ENCODE data around the gene ZNF831.

ZNF831 gene

DNA sequence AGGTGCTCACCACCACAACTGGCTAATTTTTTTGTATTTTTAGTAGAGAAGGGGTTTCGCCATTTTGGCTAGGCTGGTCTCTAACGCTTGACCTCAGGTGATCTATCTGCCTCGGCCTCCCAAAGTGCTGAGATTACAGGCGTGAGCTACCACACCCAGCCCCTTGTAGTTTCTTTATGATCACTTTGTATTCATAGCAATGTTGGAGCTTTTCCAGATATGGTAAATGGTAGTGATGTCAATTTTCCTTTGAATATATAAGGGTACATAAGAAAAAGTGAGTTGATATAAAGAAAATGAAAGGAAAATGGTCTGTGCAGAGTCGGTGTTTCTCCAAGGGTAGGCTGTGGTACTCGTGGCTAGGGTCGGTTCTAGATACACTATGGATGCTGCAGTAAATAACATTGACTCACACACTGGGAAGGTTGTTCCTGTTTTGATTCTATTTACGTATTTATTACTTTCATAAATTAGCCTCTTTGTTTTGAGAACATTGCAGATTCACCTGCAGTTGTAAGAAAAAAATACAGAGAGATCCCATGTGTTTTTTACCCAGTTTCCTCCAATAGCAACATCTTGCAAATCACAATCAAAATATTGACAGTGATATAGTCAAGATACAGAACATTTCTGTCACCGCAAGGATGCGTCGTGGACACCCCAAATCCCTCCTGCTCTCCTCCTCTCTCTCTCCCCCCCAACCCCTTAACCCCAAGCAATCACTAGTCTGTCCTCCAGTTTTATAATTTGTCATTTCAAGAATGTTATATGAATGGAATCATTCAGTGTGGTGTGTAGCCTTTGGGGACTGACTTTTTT, 2.5 kb downstream of the ZNF831 start:
- no CpG with 5 or more reads among the region's 11 CpGs for WGBS (ENCODE audit: insufficient coverage, insufficient read length)
- no peaks in the 10 kb centered on the region for H3K4me1 ChIP-seq (ENCODE audit: control insufficient read depth, insufficient read depth, low read length)
- H3K27ac ChIP-seq (ENCODE audit: low read length), result no peak overlapping the region
- no peaks in the 10 kb centered on the region for H3K27me3 ChIP-seq (ENCODE audit: control insufficient read depth, insufficient read depth, low read length)
- H3K36me3 ChIP-seq (ENCODE audit: control insufficient read depth, insufficient read depth, low read length), result no peaks in the 10 kb centered on the region
- H3K4me3 ChIP-seq (ENCODE audit: low read length), result no peak overlapping the region
- DNase-seq (ENCODE audit: low read depth, low spot score), result no peak
- H3K9me3 ChIP-seq (ENCODE audit: control insufficient read depth, insufficient read depth, low read length), result no peaks in the 10 kb centered on the region

DNA sequence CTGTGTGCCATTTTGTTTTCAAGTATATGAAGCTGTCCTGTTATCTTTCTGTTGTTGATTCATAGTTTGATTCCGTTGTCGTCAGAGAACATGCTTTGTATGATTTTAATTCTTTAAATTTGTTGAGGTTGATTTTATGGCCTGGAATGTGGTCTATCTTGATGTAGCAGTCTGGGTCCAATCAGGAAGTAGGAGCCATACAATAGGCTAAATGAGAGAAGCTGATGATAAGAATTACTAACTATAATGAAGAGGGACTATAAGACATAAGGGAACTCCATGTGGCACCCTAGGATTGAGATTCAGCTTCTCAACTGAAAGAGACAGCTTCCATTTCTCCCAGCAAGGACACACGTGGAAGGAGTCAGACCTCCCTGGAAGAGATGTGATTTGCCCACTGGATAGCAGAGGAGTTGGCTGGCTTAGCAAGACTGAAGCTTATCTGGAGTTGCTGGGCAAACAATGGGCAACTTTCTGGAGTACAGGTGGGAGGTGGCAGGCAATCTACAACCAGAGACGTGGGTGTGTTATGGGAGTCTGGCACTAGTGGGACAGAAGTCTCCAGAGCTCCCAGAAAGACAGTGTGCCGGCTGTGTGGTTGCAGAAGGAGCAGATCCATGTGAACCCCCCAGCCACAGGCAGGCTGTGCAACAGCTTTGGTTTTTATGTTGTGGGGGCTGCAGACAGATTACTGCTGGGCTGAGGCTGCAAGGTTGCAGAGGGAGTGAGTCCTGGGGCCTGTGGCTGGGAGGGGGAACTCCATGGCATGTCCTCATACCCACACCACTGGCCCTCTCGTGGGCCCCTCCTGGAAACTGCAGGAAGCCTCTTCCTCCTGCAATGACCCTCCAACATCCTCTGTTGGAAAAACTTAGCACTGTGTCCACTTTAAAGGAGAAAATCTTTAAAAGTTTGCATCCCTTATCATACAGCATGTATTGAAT, 7.1 kb downstream of the ZNF831 start:
- Histone ChIP-seq H3K36me3 (ENCODE audit: control insufficient read depth, insufficient read depth, low read length) (no peaks in the 10 kb centered on the region), H3K9me3 (ENCODE audit: control insufficient read depth, insufficient read depth, low read length) (no peaks in the 10 kb centered on the region), H3K4me3 (ENCODE audit: low read length) (no peak overlapping the region), H3K4me1 (ENCODE audit: control insufficient read depth, insufficient read depth, low read length) (no peaks in the 10 kb centered on the region), H3K27me3 (ENCODE audit: control insufficient read depth, insufficient read depth, low read length) (no peaks in the 10 kb centered on the region), H3K27ac (ENCODE audit: low read length) (no peak overlapping the region)
- no CpG with 5 or more reads among the region's 6 CpGs for WGBS (ENCODE audit: insufficient coverage, insufficient read length)
- no peak for DNase-seq (ENCODE audit: low read depth, low spot score)

DNA sequence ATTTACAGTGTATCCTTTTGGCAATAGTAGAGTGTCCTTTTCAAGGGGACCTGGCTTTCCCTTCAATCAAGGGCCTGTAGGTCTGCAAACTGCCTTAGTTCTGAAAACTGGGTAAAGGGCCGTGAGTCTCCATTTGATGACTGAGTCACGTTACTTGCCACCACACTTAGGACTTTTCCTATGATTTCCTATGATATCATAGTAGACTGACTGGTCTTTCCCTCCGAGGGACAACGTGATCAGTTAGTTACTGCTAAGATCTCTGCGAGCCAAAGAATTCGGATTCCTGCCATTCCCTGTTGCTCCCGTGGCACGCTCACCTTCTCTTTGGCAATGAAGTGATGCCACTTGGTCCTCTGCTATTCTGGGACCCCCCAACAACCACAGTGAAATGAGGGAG, 8.4 kb downstream of the ZNF831 start:
- H3K27me3 ChIP-seq (ENCODE audit: control insufficient read depth, insufficient read depth, low read length), result no peaks in the 10 kb centered on the region
- DNase-seq (ENCODE audit: low read depth, low spot score), result no peak
- no peak overlapping the region for H3K27ac ChIP-seq (ENCODE audit: low read length)
- H3K36me3 ChIP-seq (ENCODE audit: control insufficient read depth, insufficient read depth, low read length), result no peaks in the 10 kb centered on the region
- H3K4me3 ChIP-seq (ENCODE audit: low read length), result no peak overlapping the region
- no CpG with 5 or more reads among the region's 8 CpGs for WGBS (ENCODE audit: insufficient coverage, insufficient read length)
- H3K4me1 ChIP-seq (ENCODE audit: control insufficient read depth, insufficient read depth, low read length), result no peaks in the 10 kb centered on the region
- no peaks in the 10 kb centered on the region for H3K9me3 ChIP-seq (ENCODE audit: control insufficient read depth, insufficient read depth, low read length)

DNA sequence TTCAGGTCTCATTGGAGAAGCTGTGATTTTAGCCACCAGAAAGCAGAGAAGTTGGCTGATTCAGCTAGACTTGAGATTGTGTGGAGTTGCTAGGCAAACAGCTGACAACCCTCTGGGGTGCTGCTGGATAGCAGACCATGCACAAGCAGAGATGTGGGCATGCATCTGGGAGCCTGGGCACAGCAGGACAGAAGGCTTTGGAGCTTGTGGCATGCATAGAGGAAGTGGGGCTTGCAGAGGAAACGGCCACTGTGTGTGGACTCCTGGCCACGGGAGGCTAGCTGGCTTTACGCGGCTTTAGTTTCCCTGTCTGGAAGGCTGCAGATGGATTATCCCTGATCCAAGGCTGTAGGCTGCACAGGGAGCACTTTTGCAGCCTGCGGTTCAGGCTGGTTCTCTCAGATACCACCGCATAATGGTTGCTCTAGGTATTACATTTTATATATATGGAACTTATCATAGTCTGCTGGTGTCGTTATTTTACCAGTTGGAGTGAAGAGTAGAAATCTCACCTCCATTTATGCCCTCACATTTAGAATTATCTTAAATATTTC, 10.4 kb downstream of the ZNF831 start:
- no peaks in the 10 kb centered on the region for H3K27me3 ChIP-seq (ENCODE audit: control insufficient read depth, insufficient read depth, low read length)

DNA sequence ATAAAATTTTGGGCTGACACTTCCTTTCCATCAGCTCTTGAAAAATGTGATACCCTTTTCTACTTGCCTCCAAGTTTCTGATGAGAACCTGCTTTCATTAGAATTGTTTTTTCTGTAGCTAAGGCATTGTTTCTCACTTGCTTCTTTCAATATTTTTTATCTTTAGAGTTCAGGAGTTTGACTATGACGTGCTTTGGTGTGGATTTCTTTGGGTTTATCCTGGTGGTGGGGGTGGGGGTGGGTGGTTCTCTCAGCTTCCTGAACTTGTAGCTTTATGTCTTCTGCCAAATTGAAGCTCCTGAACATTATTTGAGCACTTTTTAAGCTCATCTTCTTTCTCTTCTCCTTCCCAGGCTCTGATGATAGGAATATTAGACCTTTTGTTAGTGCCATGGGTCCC, 11.4 kb downstream of the ZNF831 start:
- Histone ChIP-seq H3K9me3 (ENCODE audit: control insufficient read depth, insufficient read depth, low read length) (no peaks in the 10 kb centered on the region), H3K4me1 (ENCODE audit: control insufficient read depth, insufficient read depth, low read length) (0 out of 2 replicates have a peak, but pooled peaks cover 3% of the 10 kb centered on the region), H3K36me3 (ENCODE audit: control insufficient read depth, insufficient read depth, low read length) (no peaks in the 10 kb centered on the region), H3K27me3 (ENCODE audit: control insufficient read depth, insufficient read depth, low read length) (no peaks in the 10 kb centered on the region), H3K27ac (ENCODE audit: low read length) (no peak overlapping the region), H3K4me3 (ENCODE audit: low read length) (no peak overlapping the region)
- DNase-seq (ENCODE audit: low read depth, low spot score), result no peak
- no CpG with 5 or more reads among the region's 1 CpG for WGBS (ENCODE audit: insufficient coverage, insufficient read length)

More for the DNA sequence above, 10.4 kb downstream of the ZNF831 start:
- Histone ChIP-seq H3K36me3 (ENCODE audit: control insufficient read depth, insufficient read depth, low read length) (no peaks in the 10 kb centered on the region), H3K9me3 (ENCODE audit: control insufficient read depth, insufficient read depth, low read length) (no peaks in the 10 kb centered on the region), H3K4me3 (ENCODE audit: low read length) (no peak overlapping the region), H3K27ac (ENCODE audit: low read length) (no peak overlapping the region), H3K4me1 (ENCODE audit: control insufficient read depth, insufficient read depth, low read length) (0 out of 2 replicates have a peak, but pooled peaks cover 1% of the 10 kb centered on the region)
- no peak for DNase-seq (ENCODE audit: low read depth, low spot score)
- no CpG with 5 or more reads among the region's 7 CpGs for WGBS (ENCODE audit: insufficient coverage, insufficient read length)

DNA sequence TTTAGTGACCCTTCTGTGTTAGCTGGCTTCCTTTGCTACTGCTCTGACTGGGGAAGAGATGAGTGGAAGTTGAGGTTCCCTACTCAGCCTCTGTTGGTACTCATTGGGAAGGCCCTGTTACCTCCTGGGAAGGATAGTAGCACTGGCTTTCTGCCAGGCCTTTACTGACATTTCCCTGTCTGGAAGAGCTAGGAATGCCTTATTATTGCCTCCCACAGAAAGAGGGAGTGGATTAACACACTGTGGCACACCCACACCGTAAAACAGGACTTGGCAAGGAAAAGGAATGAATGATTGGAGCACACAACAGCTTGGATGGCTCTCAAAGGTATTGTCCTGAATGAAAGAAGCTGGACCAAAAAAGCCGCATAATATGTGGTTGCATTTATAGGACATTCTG, 12.2 kb downstream of the ZNF831 start:
- no peaks in the 10 kb centered on the region for H3K9me3 ChIP-seq (ENCODE audit: control insufficient read depth, insufficient read depth, low read length)
- no peak overlapping the region for H3K4me3 ChIP-seq (ENCODE audit: low read length)
- no CpG with 5 or more reads among the region's 2 CpGs for WGBS (ENCODE audit: insufficient coverage, insufficient read length)
- DNase-seq (ENCODE audit: low read depth, low spot score), result no peak
- H3K36me3 ChIP-seq (ENCODE audit: control insufficient read depth, insufficient read depth, low read length), result no peaks in the 10 kb centered on the region
- no peaks in the 10 kb centered on the region for H3K27me3 ChIP-seq (ENCODE audit: control insufficient read depth, insufficient read depth, low read length)
- no peak overlapping the region for H3K27ac ChIP-seq (ENCODE audit: low read length)
- H3K4me1 ChIP-seq (ENCODE audit: control insufficient read depth, insufficient read depth, low read length), result 0 out of 2 replicates have a peak, but pooled peaks cover 3% of the 10 kb centered on the region

DNA sequence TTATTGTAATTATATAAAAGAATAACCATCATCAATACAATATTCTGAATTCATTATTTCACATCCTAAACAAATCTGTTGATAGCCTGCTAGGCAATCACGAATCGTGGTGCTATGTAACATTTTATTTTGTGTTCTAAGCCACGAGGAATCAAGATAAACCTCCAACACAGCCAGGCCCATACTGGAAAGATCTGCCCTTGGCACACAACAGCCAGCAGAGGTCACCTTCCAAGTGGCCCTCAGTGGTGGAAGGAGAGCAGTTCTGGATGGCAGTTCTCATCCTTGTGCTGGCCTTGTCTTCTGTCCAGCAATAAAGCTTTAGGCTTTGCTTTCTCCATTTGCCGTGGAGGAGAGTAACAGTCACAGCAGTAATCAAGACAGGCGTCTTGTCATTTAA, 13.2 kb downstream of the ZNF831 start:
- WGBS (ENCODE audit: insufficient coverage, insufficient read length), result no CpG with 5 or more reads among the region's 5 CpGs
- H3K36me3 ChIP-seq (ENCODE audit: control insufficient read depth, insufficient read depth, low read length), result no peaks in the 10 kb centered on the region
- DNase-seq (ENCODE audit: low read depth, low spot score), result no peak
- H3K27ac ChIP-seq (ENCODE audit: low read length), result no peak overlapping the region
- no peaks in the 10 kb centered on the region for H3K27me3 ChIP-seq (ENCODE audit: control insufficient read depth, insufficient read depth, low read length)
- no peaks in the 10 kb centered on the region for H3K9me3 ChIP-seq (ENCODE audit: control insufficient read depth, insufficient read depth, low read length)
- 0 out of 2 replicates have a peak, but pooled peaks cover 3% of the 10 kb centered on the region for H3K4me1 ChIP-seq (ENCODE audit: control insufficient read depth, insufficient read depth, low read length)
- H3K4me3 ChIP-seq (ENCODE audit: low read length), result no peak overlapping the region

DNA sequence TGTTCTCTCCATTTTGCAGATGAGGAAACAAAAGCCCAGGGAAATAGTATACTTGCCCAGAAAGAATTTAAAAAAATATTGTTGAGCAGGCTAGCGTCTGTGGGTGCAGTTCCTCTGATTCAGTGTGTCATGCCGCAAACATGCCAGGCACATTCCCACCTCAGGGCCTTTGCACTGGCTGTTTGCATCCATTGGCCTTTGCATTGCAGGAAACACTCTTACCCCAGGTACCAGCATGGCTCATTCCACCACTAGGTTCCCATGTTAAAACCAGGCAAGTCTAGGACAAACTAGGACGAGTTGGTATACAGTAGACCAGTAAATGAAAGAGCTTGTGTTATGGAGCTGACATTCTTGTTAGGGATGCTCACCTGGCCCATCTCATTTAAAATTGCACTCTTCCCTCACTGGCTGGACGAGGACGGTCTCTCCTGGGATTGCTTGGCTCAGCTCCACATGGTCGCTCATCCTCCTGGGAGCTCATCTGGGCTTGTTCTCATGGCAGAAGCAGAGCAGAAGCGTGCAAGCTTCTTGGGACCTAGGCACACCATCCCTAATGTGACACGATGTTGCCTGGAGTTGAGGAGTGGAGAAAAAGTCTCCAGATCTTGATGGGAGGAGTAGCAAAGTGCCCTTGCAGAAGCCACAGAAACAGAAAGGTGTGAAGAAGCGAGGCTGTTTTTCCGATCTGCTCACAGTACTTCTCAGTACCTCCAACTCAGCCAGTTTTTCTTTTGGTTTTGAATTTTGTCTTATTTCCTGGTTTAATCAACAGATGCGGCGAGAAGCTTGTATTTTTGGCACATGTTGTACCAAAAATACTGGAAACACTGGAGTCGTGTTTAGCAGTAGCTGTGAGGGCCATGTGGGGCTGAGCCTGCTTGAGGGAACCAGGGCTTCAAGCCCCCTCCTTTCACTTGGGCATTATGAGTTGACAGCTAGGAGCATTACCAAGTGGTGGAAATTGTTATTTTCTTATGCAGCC, 13.9 kb downstream of the ZNF831 start:
- no peak for DNase-seq (ENCODE audit: low read depth, low spot score)
- Histone ChIP-seq H3K27me3 (ENCODE audit: control insufficient read depth, insufficient read depth, low read length) (no peaks in the 10 kb centered on the region), H3K4me3 (ENCODE audit: low read length) (no peak overlapping the region), H3K36me3 (ENCODE audit: control insufficient read depth, insufficient read depth, low read length) (no peaks in the 10 kb centered on the region), H3K9me3 (ENCODE audit: control insufficient read depth, insufficient read depth, low read length) (no peaks in the 10 kb centered on the region), H3K27ac (ENCODE audit: low read length) (no peak overlapping the region), H3K4me1 (ENCODE audit: control insufficient read depth, insufficient read depth, low read length) (0 out of 2 replicates have a peak, but pooled peaks cover 3% of the 10 kb centered on the region)
- no CpG with 5 or more reads among the region's 13 CpGs for WGBS (ENCODE audit: insufficient coverage, insufficient read length)

DNA sequence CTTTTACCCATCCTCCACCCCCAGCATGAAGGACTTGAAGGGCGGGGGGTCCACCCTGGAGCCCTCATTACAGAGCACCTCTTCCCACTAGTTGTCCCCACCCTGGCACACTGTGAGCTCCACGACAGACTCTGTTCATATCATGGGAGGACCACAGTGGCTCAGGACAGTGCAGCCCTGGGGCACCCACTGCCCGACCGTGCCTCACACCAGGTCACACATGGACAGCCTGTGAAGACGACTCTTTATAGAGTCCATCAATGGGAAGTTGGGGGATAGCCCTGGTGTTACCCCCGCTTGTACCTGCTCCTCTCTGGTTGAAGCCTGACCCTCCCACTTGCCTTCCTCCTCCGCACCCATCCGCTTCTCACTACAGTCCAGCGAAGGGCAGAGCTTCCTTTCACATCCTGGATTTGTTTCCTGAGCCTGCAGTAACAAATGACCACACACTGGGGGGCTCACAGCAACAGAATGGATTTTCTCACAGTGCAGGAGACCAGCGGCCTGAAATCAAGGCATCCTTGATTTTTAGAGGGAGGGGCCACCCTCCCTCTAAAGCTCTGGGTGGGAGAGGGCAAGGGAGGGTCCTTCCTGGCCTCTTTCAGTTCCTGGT, 15.5 kb downstream of the ZNF831 start:
- 0 out of 2 replicates have a peak, but pooled peaks cover 3% of the 10 kb centered on the region for H3K4me1 ChIP-seq (ENCODE audit: control insufficient read depth, insufficient read depth, low read length)
- WGBS (ENCODE audit: insufficient coverage, insufficient read length), result no CpG with 5 or more reads among the region's 10 CpGs
- no peak for DNase-seq (ENCODE audit: low read depth, low spot score)
- H3K4me3 ChIP-seq (ENCODE audit: low read length), result no peak overlapping the region
- H3K27ac ChIP-seq (ENCODE audit: low read length), result no peak overlapping the region
- no peaks in the 10 kb centered on the region for H3K27me3 ChIP-seq (ENCODE audit: control insufficient read depth, insufficient read depth, low read length)
- no peaks in the 10 kb centered on the region for H3K36me3 ChIP-seq (ENCODE audit: control insufficient read depth, insufficient read depth, low read length)
- no peaks in the 10 kb centered on the region for H3K9me3 ChIP-seq (ENCODE audit: control insufficient read depth, insufficient read depth, low read length)

Data from iPS DF 6.9 (cell line).